HepG2 (cell line): Measurements from ENCODE around the gene HOXD4. TPM values are rescaled to one million over a fixed set of nuclear protein-coding genes. Genes with fewer than 3 reads are reported as not detected.

ENCODE experiments used
- CBFB ChIP-seq: sonication (generic); formaldehyde crosslinking; IDR thresholded peaks from 2 replicates; pipeline ENCODE4 v1.4.0; 2020; ENCODE audit warnings: missing genetic modification reagents
- FOXA1 ChIP-seq, 2 experiments: fragments of 450-650 bp in 1 of 2; sonication (generic) in 1 of 2; formaldehyde crosslinking in 1 of 2; IDR thresholded peaks; 2 replicates each; pipeline versions ENCODE4 v1.4.0 to v1.6.1; 2016 to 2020; ENCODE audit warnings: missing genetic modification reagents in 1 of 2
- FOXA3 ChIP-seq: IDR thresholded peaks from 2 replicates; pipeline ENCODE4 v1.6.1; 2016; ENCODE audit warnings: missing genetic modification reagents, missing compliant biosample characterization
- KLF9 ChIP-seq: IDR thresholded peaks from 2 replicates; pipeline ENCODE4 v1.6.1; 2016; ENCODE audit warnings: low read depth
- NONO ChIP-seq, 2 experiments: fragments of 450-650 bp in 1 of 2; sonication (generic) in 1 of 2; formaldehyde crosslinking in 1 of 2; IDR thresholded peaks in 1 of 2; conservative IDR thresholded peaks in 1 of 2; 2 replicates each; pipeline versions ENCODE4 v1.6.1 to v1.8.0; 2017 to 2022; ENCODE audit warnings: mild to moderate bottlenecking in 1 of 2, missing genetic modification reagents in 1 of 2, moderate library complexity in 1 of 2
- RELA ChIP-seq: sonication (generic); formaldehyde crosslinking; IDR thresholded peaks from 2 replicates; pipeline ENCODE4 v1.4.0; 2020; ENCODE audit warnings: missing genetic modification reagents
- RFX1 ChIP-seq: fragments of 450-650 bp; IDR thresholded peaks from 2 replicates; pipeline ENCODE4 v1.6.1; 2017
- ZNF44 ChIP-seq: sonication (generic); formaldehyde crosslinking; IDR thresholded peaks from 2 replicates; pipeline ENCODE4 v1.5.1; 2020; ENCODE audit warnings: mild to moderate bottlenecking, missing genetic modification reagents
- ZNF567 ChIP-seq: sonication (generic); formaldehyde crosslinking; IDR thresholded peaks from 2 replicates; pipeline ENCODE4 v1.8.1; 2023; ENCODE audit warnings: mild to moderate bottlenecking, missing genetic modification reagents, borderline replicate concordance
- polyA plus RNA-seq, 8 experiments: library from polyadenylated mRNA; depleted of rRNA in 3 of 8; stranded (reverse) in 7 of 8; unstranded in 1 of 8; fragments of >200 nt; fragmentation: Illumina TruSeq in 4 of 8; extraction: Trizol in 4 of 8; gene quantifications; 2 replicates each; pipeline versions ENCODE4 v1.2.1 to v1.2.3, GENCODE V29; 2011 to 2016; ENCODE audit warnings: low read depth in 4 of 8, missing spikeins in 1 of 8, mixed read lengths in 1 of 8; ENCODE audit not compliant: insufficient read depth in 1 of 8
- total RNA-seq, 5 experiments: library from RNA; depleted of rRNA; stranded (reverse); fragments of >200 nt; fragmentation: Illumina TruSeq; extraction: Trizol; gene quantifications; 2 replicates each; pipeline ENCODE4 v1.2.3, GENCODE V29; 2016; ENCODE audit warnings: low read depth in 1 of 5
- TF ChIP-seq, protein P1 (sequence below): sonication (generic); formaldehyde crosslinking; IDR thresholded peaks from 2 replicates; pipeline ENCODE4 v1.9.0; 2021; ENCODE audit warnings: missing genetic modification reagents, borderline replicate concordance
- TF ChIP-seq, protein P2 (sequence below): sonication (generic); formaldehyde crosslinking; IDR thresholded peaks from 2 replicates; pipeline ENCODE4 v1.9.0; 2022; ENCODE audit warnings: missing genetic modification reagents, mild to moderate bottlenecking, borderline replicate concordance
- TF ChIP-seq, protein P3 (sequence below): sonication (generic); formaldehyde crosslinking; IDR thresholded peaks from 2 replicates; pipeline ENCODE4 v1.8.1; 2023; ENCODE audit warnings: mild to moderate bottlenecking, missing genetic modification reagents, borderline replicate concordance
- TF ChIP-seq, protein P4 (sequence below): sonication (generic); formaldehyde crosslinking; IDR thresholded peaks from 2 replicates; pipeline ENCODE4 v1.5.0; 2020; ENCODE audit warnings: mild to moderate bottlenecking, missing genetic modification reagents
- TF ChIP-seq, protein P5 (sequence below), 2 experiments: IDR thresholded peaks; 2 replicates each; pipeline ENCODE4 v1.6.1; 2011 to 2012; ENCODE audit warnings: low read length in 2 of 2, borderline replicate concordance in 1 of 2, low read depth in 1 of 2, mild to moderate bottlenecking in 1 of 2, moderate library complexity in 1 of 2
- TF ChIP-seq, protein P6 (sequence below): sonication (generic); formaldehyde crosslinking; conservative IDR thresholded peaks from 2 replicates; pipeline ENCODE4 v1.4.0; 2020; ENCODE audit warnings: missing genetic modification reagents

Gene HOXD4
- total and polyA plus RNA-seq, 2 of the 13 experiments (the other 11 are each of a cell fraction or from before 2014, with no cell fraction given) = not detected

DNA sequence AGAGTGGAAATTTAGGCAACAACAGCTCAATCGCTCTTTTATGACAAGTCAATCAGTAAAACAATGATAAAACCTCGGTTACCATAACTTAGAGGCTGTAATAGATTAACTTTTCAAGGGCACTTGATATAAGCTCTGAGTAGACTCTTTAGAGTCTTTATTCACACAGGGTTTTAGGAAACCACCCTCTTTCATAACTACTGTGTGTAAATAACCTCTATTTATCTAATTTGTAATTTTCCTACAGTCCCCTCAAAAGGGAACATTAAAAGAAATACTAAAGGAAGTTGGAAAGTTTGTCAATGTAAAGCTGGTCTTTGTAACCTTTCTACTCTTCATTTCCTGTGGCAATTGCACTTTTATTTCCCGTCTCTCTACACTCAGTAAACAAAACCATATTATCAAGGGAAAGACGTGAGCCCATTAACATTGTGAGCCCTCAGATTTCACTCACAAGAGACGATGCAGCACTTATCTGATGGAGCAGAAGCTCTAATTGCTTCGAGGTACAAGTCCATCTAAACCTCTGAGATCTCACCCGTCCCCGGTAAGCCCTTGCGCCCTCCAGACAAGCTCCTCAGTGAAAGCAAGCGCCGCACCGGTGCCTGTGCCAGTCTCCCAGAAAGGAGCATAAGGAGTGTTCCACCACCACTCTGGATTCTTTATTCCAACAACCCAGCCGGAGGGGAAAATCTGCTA, 36.0 kb downstream of the HOXD4 start (continued):
- TF ChIP-seq, protein P1, sequence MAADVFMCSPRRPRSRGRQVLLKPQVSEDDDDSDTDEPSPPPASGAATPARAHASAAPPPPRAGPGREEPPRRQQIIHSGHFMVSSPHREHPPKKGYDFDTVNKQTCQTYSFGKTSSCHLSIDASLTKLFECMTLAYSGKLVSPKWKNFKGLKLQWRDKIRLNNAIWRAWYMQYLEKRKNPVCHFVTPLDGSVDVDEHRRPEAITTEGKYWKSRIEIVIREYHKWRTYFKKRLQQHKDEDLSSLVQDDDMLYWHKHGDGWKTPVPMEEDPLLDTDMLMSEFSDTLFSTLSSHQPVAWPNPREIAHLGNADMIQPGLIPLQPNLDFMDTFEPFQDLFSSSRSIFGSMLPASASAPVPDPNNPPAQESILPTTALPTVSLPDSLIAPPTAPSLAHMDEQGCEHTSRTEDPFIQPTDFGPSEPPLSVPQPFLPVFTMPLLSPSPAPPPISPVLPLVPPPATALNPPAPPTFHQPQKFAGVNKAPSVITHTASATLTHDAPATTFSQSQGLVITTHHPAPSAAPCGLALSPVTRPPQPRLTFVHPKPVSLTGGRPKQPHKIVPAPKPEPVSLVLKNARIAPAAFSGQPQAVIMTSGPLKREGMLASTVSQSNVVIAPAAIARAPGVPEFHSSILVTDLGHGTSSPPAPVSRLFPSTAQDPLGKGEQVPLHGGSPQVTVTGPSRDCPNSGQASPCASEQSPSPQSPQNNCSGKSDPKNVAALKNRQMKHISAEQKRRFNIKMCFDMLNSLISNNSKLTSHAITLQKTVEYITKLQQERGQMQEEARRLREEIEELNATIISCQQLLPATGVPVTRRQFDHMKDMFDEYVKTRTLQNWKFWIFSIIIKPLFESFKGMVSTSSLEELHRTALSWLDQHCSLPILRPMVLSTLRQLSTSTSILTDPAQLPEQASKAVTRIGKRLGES (CRISPR knock-in tag) = no peak
- TF ChIP-seq, protein P2, sequence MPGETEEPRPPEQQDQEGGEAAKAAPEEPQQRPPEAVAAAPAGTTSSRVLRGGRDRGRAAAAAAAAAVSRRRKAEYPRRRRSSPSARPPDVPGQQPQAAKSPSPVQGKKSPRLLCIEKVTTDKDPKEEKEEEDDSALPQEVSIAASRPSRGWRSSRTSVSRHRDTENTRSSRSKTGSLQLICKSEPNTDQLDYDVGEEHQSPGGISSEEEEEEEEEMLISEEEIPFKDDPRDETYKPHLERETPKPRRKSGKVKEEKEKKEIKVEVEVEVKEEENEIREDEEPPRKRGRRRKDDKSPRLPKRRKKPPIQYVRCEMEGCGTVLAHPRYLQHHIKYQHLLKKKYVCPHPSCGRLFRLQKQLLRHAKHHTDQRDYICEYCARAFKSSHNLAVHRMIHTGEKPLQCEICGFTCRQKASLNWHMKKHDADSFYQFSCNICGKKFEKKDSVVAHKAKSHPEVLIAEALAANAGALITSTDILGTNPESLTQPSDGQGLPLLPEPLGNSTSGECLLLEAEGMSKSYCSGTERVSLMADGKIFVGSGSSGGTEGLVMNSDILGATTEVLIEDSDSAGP (CRISPR knock-in tag) = no peak; the same call in 1 of the 2 replicates
- TF ChIP-seq, protein P3, sequence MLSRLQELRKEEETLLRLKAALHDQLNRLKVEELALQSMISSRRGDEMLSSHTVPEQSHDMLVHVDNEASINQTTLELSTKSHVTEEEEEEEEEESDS (CRISPR knock-in tag) = no peak
- TF ChIP-seq ZNF44 (no peak), ZNF567 (CRISPR knock-in tag) (no peak), CBFB (CRISPR knock-in tag) (0 out of 2 replicates have a peak, but pooled peaks have one; percentile 13), RELA (CRISPR knock-in tag) (peak; percentile 35; the same call in 1 of the 2 replicates), NONO (IDR thresholded peaks at IDR 0.05) (no peak), NONO (CRISPR knock-in tag; conservative IDR thresholded peaks at IDR 0.05) (no peak), FOXA1 (IDR thresholded peaks at IDR 0.05) (peak; percentile 40), FOXA1 (CRISPR knock-in tag; IDR thresholded peaks at IDR 0.05) (peak; percentile 73), KLF9 (CRISPR knock-in tag) (no peak), FOXA3 (CRISPR knock-in tag) (peak; percentile 88), RFX1 (no peak)
- TF ChIP-seq, protein P4, sequence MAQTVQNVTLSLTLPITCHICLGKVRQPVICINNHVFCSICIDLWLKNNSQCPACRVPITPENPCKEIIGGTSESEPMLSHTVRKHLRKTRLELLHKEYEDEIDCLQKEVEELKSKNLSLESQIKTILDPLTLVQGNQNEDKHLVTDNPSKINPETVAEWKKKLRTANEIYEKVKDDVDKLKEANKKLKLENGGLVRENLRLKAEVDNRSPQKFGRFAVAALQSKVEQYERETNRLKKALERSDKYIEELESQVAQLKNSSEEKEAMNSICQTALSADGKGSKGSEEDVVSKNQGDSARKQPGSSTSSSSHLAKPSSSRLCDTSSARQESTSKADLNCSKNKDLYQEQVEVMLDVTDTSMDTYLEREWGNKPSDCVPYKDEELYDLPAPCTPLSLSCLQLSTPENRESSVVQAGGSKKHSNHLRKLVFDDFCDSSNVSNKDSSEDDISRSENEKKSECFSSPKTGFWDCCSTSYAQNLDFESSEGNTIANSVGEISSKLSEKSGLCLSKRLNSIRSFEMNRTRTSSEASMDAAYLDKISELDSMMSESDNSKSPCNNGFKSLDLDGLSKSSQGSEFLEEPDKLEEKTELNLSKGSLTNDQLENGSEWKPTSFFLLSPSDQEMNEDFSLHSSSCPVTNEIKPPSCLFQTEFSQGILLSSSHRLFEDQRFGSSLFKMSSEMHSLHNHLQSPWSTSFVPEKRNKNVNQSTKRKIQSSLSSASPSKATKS (CRISPR knock-in tag) = no peak
- TF ChIP-seq, protein P5, sequence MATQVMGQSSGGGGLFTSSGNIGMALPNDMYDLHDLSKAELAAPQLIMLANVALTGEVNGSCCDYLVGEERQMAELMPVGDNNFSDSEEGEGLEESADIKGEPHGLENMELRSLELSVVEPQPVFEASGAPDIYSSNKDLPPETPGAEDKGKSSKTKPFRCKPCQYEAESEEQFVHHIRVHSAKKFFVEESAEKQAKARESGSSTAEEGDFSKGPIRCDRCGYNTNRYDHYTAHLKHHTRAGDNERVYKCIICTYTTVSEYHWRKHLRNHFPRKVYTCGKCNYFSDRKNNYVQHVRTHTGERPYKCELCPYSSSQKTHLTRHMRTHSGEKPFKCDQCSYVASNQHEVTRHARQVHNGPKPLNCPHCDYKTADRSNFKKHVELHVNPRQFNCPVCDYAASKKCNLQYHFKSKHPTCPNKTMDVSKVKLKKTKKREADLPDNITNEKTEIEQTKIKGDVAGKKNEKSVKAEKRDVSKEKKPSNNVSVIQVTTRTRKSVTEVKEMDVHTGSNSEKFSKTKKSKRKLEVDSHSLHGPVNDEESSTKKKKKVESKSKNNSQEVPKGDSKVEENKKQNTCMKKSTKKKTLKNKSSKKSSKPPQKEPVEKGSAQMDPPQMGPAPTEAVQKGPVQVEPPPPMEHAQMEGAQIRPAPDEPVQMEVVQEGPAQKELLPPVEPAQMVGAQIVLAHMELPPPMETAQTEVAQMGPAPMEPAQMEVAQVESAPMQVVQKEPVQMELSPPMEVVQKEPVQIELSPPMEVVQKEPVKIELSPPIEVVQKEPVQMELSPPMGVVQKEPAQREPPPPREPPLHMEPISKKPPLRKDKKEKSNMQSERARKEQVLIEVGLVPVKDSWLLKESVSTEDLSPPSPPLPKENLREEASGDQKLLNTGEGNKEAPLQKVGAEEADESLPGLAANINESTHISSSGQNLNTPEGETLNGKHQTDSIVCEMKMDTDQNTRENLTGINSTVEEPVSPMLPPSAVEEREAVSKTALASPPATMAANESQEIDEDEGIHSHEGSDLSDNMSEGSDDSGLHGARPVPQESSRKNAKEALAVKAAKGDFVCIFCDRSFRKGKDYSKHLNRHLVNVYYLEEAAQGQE (IDR thresholded peaks at IDR 0.05; ENCODE audit: borderline replicate concordance in 1 of 2, low read depth in 1 of 2, low read length in 2 of 2) = no peak
- TF ChIP-seq, protein P6, sequence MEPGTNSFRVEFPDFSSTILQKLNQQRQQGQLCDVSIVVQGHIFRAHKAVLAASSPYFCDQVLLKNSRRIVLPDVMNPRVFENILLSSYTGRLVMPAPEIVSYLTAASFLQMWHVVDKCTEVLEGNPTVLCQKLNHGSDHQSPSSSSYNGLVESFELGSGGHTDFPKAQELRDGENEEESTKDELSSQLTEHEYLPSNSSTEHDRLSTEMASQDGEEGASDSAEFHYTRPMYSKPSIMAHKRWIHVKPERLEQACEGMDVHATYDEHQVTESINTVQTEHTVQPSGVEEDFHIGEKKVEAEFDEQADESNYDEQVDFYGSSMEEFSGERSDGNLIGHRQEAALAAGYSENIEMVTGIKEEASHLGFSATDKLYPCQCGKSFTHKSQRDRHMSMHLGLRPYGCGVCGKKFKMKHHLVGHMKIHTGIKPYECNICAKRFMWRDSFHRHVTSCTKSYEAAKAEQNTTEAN (CRISPR knock-in tag) = peak; percentile 98
